Urothelium cell line (cell line): ENCODE results near the gene FUT8.
A peak's percentile ranks its signal among the peaks of the same experiment; 100 is the strongest.
"Not testable (repeated sequence)": the region's sequence is repeated elsewhere in the genome, so short reads cannot be mapped to it uniquely, and the experiment has no call there.

ENCODE experiments used
- DNase-seq: peaks from one replicate; pipeline ENCODE4 v3.0.0; 2011; ENCODE audit warnings: low spot score, mixed read lengths
- FAIRE-seq: peaks from 2 replicates; lab custom pipeline; 2011; peaks lifted over from hg19 to GRCh38; lab: Jason Lieb, UNC

The FUT8 gene

GRCh38 chr14:65686761-65687160, 274.2 kb downstream of the FUT8 start:
- FAIRE-seq = no peak
- DNase-seq = no peak

GRCh38 chr14:65689070-65689469, 276.5 kb downstream of the FUT8 start:
- DNase-seq (no peak), FAIRE-seq (peak; percentile 82)

- DNase-seq, FAIRE-seq: not testable (repeated sequence)
These were observed 280.0 kb downstream of the FUT8 start for GRCh38 chr14:65692566-65692965.

- FAIRE-seq = no peak
- no peak for DNase-seq
These were observed 284.3 kb downstream of the FUT8 start for GRCh38 chr14:65696801-65697200.

- peak; percentile 30 for FAIRE-seq
- no peak for DNase-seq
These were observed 291.0 kb downstream of the FUT8 start for GRCh38 chr14:65703521-65703920.

GRCh38 chr14:65703996-65704395, 291.5 kb downstream of the FUT8 start:
- no peak for DNase-seq
- no peak for FAIRE-seq

GRCh38 chr14:65704437-65704836, 291.9 kb downstream of the FUT8 start:
- FAIRE-seq (no peak), DNase-seq (no peak)

GRCh38 chr14:65704850-65705249, 292.3 kb downstream of the FUT8 start:
- no peak for DNase-seq
- peak; percentile 74 for FAIRE-seq

- DNase-seq (no peak), FAIRE-seq (peak; percentile 95)
These were observed 297.0 kb downstream of the FUT8 start for GRCh38 chr14:65709576-65709975.

GRCh38 chr14:65716813-65717212, 304.3 kb downstream of the FUT8 start:
- not testable (repeated sequence) for FAIRE-seq, DNase-seq

GRCh38 chr14:65717384-65717915, 304.9 kb downstream of the FUT8 start:
- not testable (repeated sequence) for DNase-seq, FAIRE-seq

GRCh38 chr14:65718629-65719028, 306.1 kb downstream of the FUT8 start:
- DNase-seq = no peak
- no peak for FAIRE-seq

GRCh38 chr14:65720171-65720570, 307.6 kb downstream of the FUT8 start:
- no peak for FAIRE-seq

GRCh38 chr14:65720743-65721142, 308.2 kb downstream of the FUT8 start:
- FAIRE-seq (peak; percentile 72), DNase-seq (no peak)

More at GRCh38 chr14:65720171-65720570, 307.6 kb downstream of the FUT8 start:
- DNase-seq = no peak

GRCh38 chr14:65723348-65723747, 310.8 kb downstream of the FUT8 start:
- FAIRE-seq = no peak
- DNase-seq = no peak

- peak; percentile 65 for FAIRE-seq
- DNase-seq = no peak
These were observed 316.1 kb downstream of the FUT8 start for GRCh38 chr14:65728604-65729003.

- FAIRE-seq (no peak), DNase-seq (no peak)
These were observed 317.0 kb downstream of the FUT8 start for GRCh38 chr14:65729566-65729965.

GRCh38 chr14:65731933-65732506, 319.5 kb downstream of the FUT8 start:
- DNase-seq = no peak
- FAIRE-seq = peak; percentile 56

GRCh38 chr14:65738339-65738738, 325.8 kb downstream of the FUT8 start:
- no peak for DNase-seq
- peak; percentile 94 for FAIRE-seq

GRCh38 chr14:65745396-65746190, 333.1 kb downstream of the FUT8 start:
- DNase-seq (no peak), FAIRE-seq (no peak)

- FAIRE-seq = no peak
- DNase-seq = no peak
These were observed 336.3 kb downstream of the FUT8 start for GRCh38 chr14:65748796-65749195.

- DNase-seq (no peak), FAIRE-seq (no peak)
These were observed 336.8 kb downstream of the FUT8 start for GRCh38 chr14:65749287-65749686.
